Measurements from ENCODE around the gene ACTL8.

The ACTL8 gene

DNA sequence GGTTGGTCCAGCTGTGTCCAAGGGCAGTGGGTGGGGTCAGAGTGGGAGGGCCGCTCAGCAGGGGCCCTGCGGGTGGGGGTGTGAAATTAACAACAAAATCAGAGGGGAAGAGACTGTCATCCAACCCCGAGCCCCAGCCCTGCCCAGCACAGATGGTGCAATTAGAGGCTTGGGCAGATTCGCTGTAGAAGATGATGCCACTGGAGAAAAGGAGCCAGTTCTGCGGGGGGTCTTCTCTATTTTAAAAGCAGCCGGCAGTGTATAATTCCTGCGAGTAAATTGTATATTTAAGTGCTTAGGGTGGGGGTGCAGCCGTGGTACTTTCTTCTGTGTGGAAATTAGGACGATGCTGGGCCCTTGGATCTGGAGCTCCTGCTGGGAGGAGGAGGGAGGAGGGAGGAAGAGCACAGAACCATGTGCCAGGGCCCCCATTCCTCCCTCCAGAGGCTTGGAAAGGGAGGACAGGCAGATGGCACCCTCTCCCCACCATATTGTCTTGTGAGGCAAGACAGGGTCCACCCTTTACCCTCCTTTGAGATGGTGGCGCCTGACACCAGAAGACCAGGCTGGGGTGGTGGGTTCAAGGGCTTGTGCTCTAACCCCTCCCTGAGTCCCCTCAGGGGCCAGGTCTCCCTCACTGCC is 89.2 kb downstream of the ACTL8 start:
- H3K4me3 ChIP-seq (ENCODE audit: low read length): no peak overlapping the region
- TF ChIP-seq ZNF274 (IDR thresholded peaks at IDR 0.05; ENCODE audit: low read depth, low read length): no peak

DNA sequence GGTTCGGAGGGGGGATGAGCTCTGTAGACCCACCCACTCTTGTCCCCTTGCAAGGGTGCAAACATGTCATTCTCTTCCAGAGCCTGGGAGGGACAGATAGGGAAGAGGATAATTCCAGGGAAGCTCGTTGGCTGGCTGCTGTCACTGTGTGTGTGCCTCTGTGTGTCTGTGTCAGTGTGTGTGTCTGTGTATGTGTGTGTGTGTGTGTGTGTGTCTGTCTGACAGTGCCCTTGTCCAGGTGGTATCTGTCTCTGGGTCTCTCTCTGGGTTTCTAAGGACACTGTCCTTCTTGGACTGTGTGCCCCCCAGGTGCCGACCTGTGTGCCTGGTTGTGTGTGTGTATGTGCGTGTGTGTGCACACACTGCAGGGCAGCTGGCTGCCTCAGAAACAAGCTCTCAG is 90.5 kb downstream of the ACTL8 start:
- H3K4me3 ChIP-seq (ENCODE audit: low read length): no peak overlapping the region
- TF ChIP-seq ZNF274 (IDR thresholded peaks at IDR 0.05; ENCODE audit: low read depth, low read length): no peak

GRCh38 chr1:17846341-17846740 is 91.2 kb downstream of the ACTL8 start:
- no peak for TF ChIP-seq ZNF274 (IDR thresholded peaks at IDR 0.05; ENCODE audit: low read depth, low read length)
- H3K4me3 ChIP-seq (ENCODE audit: low read length): no peak overlapping the region

GRCh38 chr1:17847111-17847510 is 92.0 kb downstream of the ACTL8 start:
- no peak for TF ChIP-seq ZNF274 (IDR thresholded peaks at IDR 0.05; ENCODE audit: low read depth, low read length)
- H3K4me3 ChIP-seq (ENCODE audit: low read length): no peak overlapping the region

GRCh38 chr1:17849216-17849615 is 94.1 kb downstream of the ACTL8 start:
- no peak for TF ChIP-seq ZNF274 (IDR thresholded peaks at IDR 0.05; ENCODE audit: low read depth, low read length)
- H3K4me3 ChIP-seq (ENCODE audit: low read length): no peak overlapping the region

DNA sequence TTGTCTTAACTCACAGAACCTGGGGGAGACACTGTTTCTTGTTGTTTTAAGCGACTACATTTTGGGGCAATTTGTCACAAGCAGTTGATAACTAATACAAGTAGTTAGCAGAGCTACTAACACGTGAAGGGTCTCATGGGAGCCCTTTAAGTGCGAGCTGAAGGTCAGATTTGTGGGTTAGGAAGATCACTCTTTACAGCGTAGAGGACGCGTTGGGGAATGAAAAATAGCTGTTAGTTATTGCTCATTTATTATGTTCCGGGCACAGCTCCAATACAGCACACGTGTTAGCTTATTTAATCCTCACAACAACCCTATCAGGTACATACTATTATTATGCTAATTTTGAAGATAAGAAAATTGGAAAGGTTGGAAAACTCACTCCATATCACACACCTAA is 95.9 kb downstream of the ACTL8 start:
- no peak for TF ChIP-seq ZNF274 (IDR thresholded peaks at IDR 0.05; ENCODE audit: low read depth, low read length)
- H3K4me3 ChIP-seq (ENCODE audit: low read length): no peak overlapping the region

DNA sequence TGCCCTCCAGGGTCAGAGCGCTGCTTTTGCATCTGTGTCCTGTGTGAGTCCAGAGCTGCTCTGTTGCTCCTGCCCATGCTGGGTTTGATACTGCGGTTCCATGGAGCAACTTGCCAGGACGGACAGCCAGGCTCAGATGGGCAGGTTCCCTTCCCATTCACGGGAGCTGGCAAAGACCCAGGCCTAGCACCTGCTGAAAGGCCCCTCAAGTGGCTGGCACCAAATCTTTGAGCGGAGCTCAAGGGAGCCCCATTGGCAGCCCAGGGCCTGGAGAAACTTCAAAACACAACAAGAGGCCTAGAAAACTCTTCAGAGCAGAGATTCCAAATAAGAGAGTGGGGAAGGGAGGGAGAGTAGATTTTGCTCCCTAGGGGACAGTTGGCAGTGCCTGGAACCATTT is 97.2 kb downstream of the ACTL8 start:
- H3K4me3 ChIP-seq (ENCODE audit: low read length): no peak overlapping the region
- no peak for TF ChIP-seq ZNF274 (IDR thresholded peaks at IDR 0.05; ENCODE audit: low read depth, low read length)

DNA sequence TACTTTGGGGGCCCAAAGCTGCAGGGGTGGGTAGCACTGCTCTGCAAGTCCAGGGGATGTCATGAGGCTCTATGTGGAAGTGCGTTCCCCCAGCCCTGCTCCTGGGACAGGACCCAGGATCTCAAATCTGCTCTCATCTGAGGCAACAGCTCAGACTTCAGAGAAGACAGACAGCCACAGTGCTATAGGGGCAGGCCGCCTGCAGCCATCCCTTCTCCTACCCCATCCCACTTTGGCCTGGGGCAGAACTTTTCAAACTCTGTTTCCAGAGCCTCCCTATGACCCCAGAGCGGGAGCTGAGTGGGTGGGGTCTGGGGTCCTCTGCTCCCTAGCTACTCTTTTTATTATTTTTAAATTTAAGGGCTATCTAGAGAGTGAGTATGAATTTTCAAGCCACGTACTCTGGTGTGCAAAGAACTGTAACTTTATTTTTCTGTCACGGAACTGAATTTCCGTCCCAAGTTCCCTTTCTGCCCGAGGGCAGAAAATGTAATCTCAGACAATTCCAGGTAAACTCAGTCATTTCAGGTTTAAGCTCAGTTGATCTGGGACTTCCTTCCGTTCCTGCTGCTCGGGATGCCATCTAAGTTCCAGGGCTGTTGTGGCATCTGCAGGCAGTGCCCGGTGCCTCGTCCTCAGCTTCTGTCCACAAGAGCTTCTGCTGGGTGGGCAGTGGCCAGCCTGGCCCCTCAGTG is 98.3 kb downstream of the ACTL8 start:
- no peak for TF ChIP-seq ZNF274 (IDR thresholded peaks at IDR 0.05; ENCODE audit: low read depth, low read length)
- no peak overlapping the region for H3K4me3 ChIP-seq (ENCODE audit: low read length)

DNA sequence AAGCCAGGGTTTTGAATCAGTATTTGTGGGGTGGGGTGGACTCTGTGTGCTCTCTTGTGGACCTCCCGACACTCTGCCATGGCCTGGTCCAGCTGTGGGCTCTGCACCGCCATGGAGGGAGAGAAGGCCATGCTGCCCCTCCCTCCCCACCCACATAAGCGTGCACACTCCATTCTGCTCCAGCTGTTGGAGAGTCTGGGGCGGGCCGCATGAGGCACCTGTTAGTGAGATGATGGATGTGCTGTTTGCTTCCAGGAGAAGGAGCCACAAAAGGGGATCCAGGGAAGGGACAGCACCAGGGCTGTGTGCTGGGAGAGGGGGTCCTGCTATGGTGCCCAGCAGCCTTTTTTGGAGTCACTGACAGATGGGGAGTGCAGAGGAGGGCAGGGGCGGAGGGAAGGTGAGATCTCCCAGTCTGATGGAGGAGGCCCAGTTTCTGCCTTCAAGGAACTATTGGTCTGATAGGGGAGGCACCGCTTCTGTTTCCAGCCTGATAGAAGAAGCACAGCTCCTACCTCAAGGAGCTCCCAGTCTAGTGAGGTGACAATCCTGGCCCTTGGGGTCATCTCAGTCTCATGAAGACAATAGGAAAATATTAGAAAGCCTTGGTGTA is 101.5 kb downstream of the ACTL8 start:
- no peak overlapping the region for H3K4me3 ChIP-seq (ENCODE audit: low read length)
- TF ChIP-seq ZNF274 (IDR thresholded peaks at IDR 0.05; ENCODE audit: low read depth, low read length): no peak

- no peak for TF ChIP-seq ZNF274 (IDR thresholded peaks at IDR 0.05; ENCODE audit: low read depth, low read length)
- no peak overlapping the region for H3K4me3 ChIP-seq (ENCODE audit: low read length)
These were observed 102.0 kb downstream of the ACTL8 start for GRCh38 chr1:17857109-17857499.

DNA sequence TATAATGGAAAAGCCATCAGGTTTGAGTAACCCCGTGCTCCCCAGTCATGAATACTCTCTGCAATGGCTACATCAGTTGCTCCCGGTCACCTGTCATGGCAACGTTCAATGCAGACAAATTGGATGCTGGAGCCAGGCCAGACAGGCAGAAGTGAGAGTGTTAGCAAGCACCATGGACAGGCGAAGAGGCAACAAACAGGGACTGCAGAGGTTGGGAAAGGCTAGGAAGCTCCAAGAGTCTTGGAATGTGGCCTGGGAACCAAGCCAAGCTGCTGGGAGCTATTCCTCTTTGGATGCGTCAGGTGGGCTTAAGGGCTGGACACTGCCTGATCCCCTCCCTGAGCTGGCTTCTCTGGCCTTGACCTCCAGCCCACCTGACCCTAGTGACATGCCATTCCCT is 102.9 kb downstream of the ACTL8 start:
- H3K4me3 ChIP-seq (ENCODE audit: low read length): no peak overlapping the region
- TF ChIP-seq ZNF274 (IDR thresholded peaks at IDR 0.05; ENCODE audit: low read depth, low read length): no peak

DNA sequence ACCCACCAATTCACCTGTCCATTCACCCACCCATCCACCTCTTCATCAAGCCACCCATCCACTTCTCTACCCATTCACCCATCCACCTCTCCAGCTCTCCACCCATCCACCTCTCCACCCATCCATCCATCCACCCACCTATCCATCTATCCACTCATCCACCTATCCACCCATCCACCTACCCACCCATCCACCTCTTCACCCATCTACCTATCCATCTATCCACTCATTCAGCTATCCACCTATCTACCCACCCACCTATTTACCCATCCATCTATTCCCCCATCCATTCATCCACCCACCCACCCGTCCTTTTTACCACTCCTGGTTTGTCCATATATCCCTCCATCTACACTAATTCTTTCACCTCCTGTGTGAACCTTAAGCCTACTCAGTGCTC is 105.7 kb downstream of the ACTL8 start:
- H3K4me3 ChIP-seq (ENCODE audit: low read length): no peak overlapping the region
- no peak for TF ChIP-seq ZNF274 (IDR thresholded peaks at IDR 0.05; ENCODE audit: low read depth, low read length)

DNA sequence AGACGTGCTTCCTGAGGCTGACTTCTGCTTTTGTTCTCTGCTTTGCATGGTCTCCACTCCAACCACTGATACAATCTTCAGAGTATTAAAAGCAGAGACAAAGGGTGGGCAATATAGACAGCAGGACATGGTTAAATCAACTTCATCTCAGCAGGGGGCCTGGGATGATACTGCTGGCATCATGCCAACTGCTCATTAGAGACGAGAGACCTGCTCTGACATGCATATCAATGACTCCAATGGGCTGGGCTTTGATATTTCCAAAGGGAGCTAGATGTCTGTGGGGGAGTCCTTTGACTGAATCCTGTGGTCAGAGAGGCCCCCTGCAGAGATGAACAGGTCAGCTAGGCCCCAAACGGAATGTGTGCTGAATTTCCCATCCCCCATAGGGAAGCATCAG is 106.6 kb downstream of the ACTL8 start:
- H3K4me3 ChIP-seq (ENCODE audit: low read length): no peak overlapping the region
- TF ChIP-seq ZNF274 (IDR thresholded peaks at IDR 0.05; ENCODE audit: low read depth, low read length): no peak

DNA sequence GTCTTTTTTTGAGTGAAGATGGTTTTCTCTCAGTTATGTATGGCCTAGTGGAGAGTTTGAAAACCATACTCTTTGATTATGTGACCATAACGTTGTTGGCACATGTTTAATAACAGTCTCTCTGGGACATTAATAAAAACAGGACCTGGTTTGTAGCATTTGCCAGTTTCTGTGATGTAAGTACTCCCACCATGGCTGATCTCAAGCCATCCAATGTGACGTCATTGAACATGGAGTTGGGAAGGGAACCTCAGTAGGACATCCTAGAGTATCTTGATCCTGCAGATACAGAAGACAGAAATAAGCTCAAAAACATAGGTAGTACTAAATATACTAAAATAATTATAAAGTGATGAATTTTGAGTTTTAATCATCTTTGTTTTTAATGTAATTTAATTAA is 107.0 kb downstream of the ACTL8 start:
- no peak overlapping the region for H3K4me3 ChIP-seq (ENCODE audit: low read length)
- TF ChIP-seq ZNF274 (IDR thresholded peaks at IDR 0.05; ENCODE audit: low read depth, low read length): no peak
